ENCODE data around the gene RBM27. TPM values are rescaled to one million over a fixed set of nuclear protein-coding genes. Genes with fewer than 3 reads are reported as not detected.
"Not testable (repeated sequence)": the region's sequence is repeated elsewhere in the genome, so short reads cannot be mapped to it uniquely, and the experiment has no call there.

RBM27 gene
- polyA plus RNA-seq, 3 donors = 2.5 to 6.2 (median 3.9) TPM

DNA sequence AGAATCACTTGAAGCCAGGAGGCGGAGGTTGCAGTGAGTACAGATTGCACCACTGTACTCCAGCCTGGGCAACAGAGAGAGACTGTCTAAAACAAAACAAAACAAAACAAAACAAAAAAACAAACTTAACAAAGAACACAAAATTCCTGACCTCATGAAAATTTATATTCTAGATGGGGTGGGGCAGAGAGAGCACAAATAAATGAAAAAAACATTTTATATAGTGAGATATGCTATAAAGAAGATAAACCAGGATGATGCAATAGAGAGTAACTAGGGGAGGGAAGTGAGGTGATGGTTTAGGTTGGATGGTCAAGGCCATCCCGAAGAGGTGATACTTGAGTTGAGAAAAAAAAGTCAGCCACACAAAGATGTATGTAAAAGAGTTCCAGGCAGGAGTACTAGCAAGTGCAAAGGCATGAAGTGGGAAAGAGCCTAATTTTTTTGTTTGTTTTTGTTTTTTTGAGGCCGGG is 10.8 kb upstream of the RBM27 start:
- Mint-ChIP-seq H3K4me1 (peaks cover 1% of the 10 kb centered on the region), H3K27ac (no peak overlapping the region), H3K27me3 (ENCODE audit: low read depth in 3 of 3) (peaks cover 5 to 9% (median 6%) of the 10 kb centered on the region in 3 donors), H3K4me3 (no peak overlapping the region), H3K9me3 (peaks cover 0 to 5% (median 0%) of the 10 kb centered on the region in 7 donors), H3K36me3 (no peaks in the 10 kb centered on the region)
- H2AFZ ChIP-seq (ENCODE audit: insufficient read depth, low read depth, low read length, poor library complexity, severe bottlenecking) = no peak overlapping the region
- no peaks in the 10 kb centered on the region for H3K79me2 ChIP-seq (ENCODE audit: insufficient read depth, low read length)
- no peak overlapping the region for H3K4me2 ChIP-seq (replicated peaks; ENCODE audit: extremely low read depth, low read length, poor library complexity, severe bottlenecking)
- H3K4me3 ChIP-seq (replicated peaks in 1 of 3; ENCODE audit: low read depth in 2 of 3, low read length in 3 of 3) = no peak overlapping the region
- no peak overlapping the region for H3K27ac ChIP-seq (ENCODE audit: low read depth in 1 of 2, low read length in 2 of 2)
- intact Hi-C loops (cut with micrococcal nuclease) = no loop called here
- TF ChIP-seq, protein P1, sequence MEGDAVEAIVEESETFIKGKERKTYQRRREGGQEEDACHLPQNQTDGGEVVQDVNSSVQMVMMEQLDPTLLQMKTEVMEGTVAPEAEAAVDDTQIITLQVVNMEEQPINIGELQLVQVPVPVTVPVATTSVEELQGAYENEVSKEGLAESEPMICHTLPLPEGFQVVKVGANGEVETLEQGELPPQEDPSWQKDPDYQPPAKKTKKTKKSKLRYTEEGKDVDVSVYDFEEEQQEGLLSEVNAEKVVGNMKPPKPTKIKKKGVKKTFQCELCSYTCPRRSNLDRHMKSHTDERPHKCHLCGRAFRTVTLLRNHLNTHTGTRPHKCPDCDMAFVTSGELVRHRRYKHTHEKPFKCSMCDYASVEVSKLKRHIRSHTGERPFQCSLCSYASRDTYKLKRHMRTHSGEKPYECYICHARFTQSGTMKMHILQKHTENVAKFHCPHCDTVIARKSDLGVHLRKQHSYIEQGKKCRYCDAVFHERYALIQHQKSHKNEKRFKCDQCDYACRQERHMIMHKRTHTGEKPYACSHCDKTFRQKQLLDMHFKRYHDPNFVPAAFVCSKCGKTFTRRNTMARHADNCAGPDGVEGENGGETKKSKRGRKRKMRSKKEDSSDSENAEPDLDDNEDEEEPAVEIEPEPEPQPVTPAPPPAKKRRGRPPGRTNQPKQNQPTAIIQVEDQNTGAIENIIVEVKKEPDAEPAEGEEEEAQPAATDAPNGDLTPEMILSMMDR (IDR thresholded peaks at IDR 0.05) = no peak
- no peak overlapping the region for H3K9ac ChIP-seq (ENCODE audit: insufficient read depth, low read length, poor library complexity, severe bottlenecking)
- no peaks in the 10 kb centered on the region for H3K36me3 ChIP-seq (replicated peaks in 1 of 2; ENCODE audit: control insufficient read depth in 1 of 2, insufficient read depth in 2 of 2, low read length in 2 of 2)
- no peak for DNase-seq
- 100% methylated on average over 2 of the region's 3 CpGs for WGBS (ENCODE audit: insufficient coverage)
- no peaks in the 10 kb centered on the region for H3K9me3 ChIP-seq (replicated peaks in 1 of 2; ENCODE audit: control insufficient read depth in 1 of 2, insufficient read depth in 1 of 2, low read length in 2 of 2)
- H4K20me1 ChIP-seq (ENCODE audit: insufficient read depth, low read length) = no peaks in the 10 kb centered on the region
- H3K4me1 ChIP-seq (ENCODE audit: control insufficient read depth in 1 of 2, insufficient read depth in 2 of 2, low read length in 2 of 2) = no peaks in the 10 kb centered on the region
- H3K27me3 ChIP-seq (ENCODE audit: control insufficient read depth in 2 of 2, insufficient read depth in 2 of 2, low read length in 2 of 2) = no peaks in the 10 kb centered on the region

DNA sequence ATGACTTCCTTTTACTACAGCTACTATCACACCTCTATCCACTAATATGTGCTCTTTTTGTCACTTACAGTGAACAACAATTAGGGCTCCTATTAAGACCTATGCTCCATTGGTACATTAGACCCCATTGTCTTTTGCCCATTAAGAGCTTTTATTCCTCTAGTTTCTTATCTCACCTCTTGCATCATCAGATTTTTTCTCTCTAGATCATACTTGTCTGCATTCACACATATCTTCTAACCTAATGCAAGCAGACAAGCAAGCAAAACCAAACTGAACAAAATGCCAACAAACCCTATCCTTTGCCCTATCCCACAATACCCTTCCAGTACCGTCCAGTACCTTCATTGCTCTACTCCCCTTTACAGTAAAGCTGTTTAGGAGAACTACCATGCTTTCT is 10.1 kb upstream of the RBM27 start:
- WGBS (ENCODE audit: insufficient coverage) = no CpG with 5 or more reads among the region's 1 CpG
- H3K9ac ChIP-seq (ENCODE audit: insufficient read depth, low read length, poor library complexity, severe bottlenecking) = no peak overlapping the region
- no peak overlapping the region for H3K4me3 Mint-ChIP-seq

DNA sequence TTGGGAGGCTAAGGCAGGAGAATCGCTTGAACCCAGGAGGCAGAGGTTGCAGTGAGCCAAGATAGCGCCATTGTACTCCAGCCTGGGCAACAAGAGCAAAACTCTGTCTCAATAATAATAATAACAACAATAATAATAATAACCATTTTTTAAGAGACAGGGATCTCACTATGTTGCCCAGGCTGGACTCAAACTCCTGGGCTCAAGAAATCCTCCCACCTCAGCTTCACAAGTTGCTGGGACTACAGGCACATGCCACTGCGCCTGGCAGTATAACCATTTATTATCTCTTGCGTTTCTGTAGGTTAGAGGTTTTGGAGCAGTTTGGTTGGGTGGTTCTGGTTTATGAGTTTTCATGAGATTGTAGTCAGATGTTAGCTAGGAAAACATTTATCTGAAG is 8.4 kb upstream of the RBM27 start:
- intact Hi-C loops (cut with micrococcal nuclease); H3K4me3 ChIP-seq (replicated peaks in 1 of 3; ENCODE audit: low read depth in 2 of 3, low read length in 3 of 3); H3K36me3 ChIP-seq (replicated peaks in 1 of 2; ENCODE audit: control insufficient read depth in 1 of 2, insufficient read depth in 2 of 2, low read length in 2 of 2); H3K4me1 Mint-ChIP-seq; H3K9me3 Mint-ChIP-seq; H3K4me2 ChIP-seq (replicated peaks; ENCODE audit: extremely low read depth, low read length, poor library complexity, severe bottlenecking); H3K27me3 Mint-ChIP-seq (ENCODE audit: low read depth in 3 of 3); H3K4me3 Mint-ChIP-seq; H3K27me3 ChIP-seq (ENCODE audit: control insufficient read depth in 2 of 2, insufficient read depth in 2 of 2, low read length in 2 of 2); H3K9ac ChIP-seq (ENCODE audit: insufficient read depth, low read length, poor library complexity, severe bottlenecking); H3K79me2 ChIP-seq (ENCODE audit: insufficient read depth, low read length); H3K4me1 ChIP-seq (ENCODE audit: control insufficient read depth in 1 of 2, insufficient read depth in 2 of 2, low read length in 2 of 2); H3K9me3 ChIP-seq (replicated peaks in 1 of 2; ENCODE audit: control insufficient read depth in 1 of 2, insufficient read depth in 1 of 2, low read length in 2 of 2); H4K20me1 ChIP-seq (ENCODE audit: insufficient read depth, low read length); H3K27ac Mint-ChIP-seq; DNase-seq; H3K36me3 Mint-ChIP-seq; H2AFZ ChIP-seq (ENCODE audit: insufficient read depth, low read depth, low read length, poor library complexity, severe bottlenecking); H3K27ac ChIP-seq (ENCODE audit: low read depth in 1 of 2, low read length in 2 of 2): not testable (repeated sequence)
- no CpG with 5 or more reads among the region's 4 CpGs for WGBS (ENCODE audit: insufficient coverage)

More for the DNA sequence above, 10.1 kb upstream of the RBM27 start:
- H4K20me1 ChIP-seq (ENCODE audit: insufficient read depth, low read length) = no peaks in the 10 kb centered on the region
- Mint-ChIP-seq H3K27me3 (ENCODE audit: low read depth in 3 of 3) (peaks cover 2 to 6% (median 5%) of the 10 kb centered on the region in 3 donors), H3K9me3 (peaks cover 0 to 5% (median 0%) of the 10 kb centered on the region in 7 donors), H3K4me1 (peaks cover 1% of the 10 kb centered on the region), H3K27ac (no peak overlapping the region), H3K36me3 (no peaks in the 10 kb centered on the region)
- intact Hi-C loops (cut with micrococcal nuclease) = no loop called here
- no peak for DNase-seq
- H3K4me3 ChIP-seq (replicated peaks in 1 of 3; ENCODE audit: low read depth in 2 of 3, low read length in 3 of 3) = no peak overlapping the region
- H3K27me3 ChIP-seq (ENCODE audit: control insufficient read depth in 2 of 2, insufficient read depth in 2 of 2, low read length in 2 of 2) = no peaks in the 10 kb centered on the region
- no peak overlapping the region for H3K27ac ChIP-seq (ENCODE audit: low read depth in 1 of 2, low read length in 2 of 2)
- H3K4me1 ChIP-seq (ENCODE audit: control insufficient read depth in 1 of 2, insufficient read depth in 2 of 2, low read length in 2 of 2) = no peaks in the 10 kb centered on the region
- no peaks in the 10 kb centered on the region for H3K36me3 ChIP-seq (replicated peaks in 1 of 2; ENCODE audit: control insufficient read depth in 1 of 2, insufficient read depth in 2 of 2, low read length in 2 of 2)
- no peaks in the 10 kb centered on the region for H3K79me2 ChIP-seq (ENCODE audit: insufficient read depth, low read length)
- no peak overlapping the region for H2AFZ ChIP-seq (ENCODE audit: insufficient read depth, low read depth, low read length, poor library complexity, severe bottlenecking)
- TF ChIP-seq, protein P1 (IDR thresholded peaks at IDR 0.05) = no peak
- H3K4me2 ChIP-seq (replicated peaks; ENCODE audit: extremely low read depth, low read length, poor library complexity, severe bottlenecking) = no peak overlapping the region
- no peaks in the 10 kb centered on the region for H3K9me3 ChIP-seq (replicated peaks in 1 of 2; ENCODE audit: control insufficient read depth in 1 of 2, insufficient read depth in 1 of 2, low read length in 2 of 2)
